Uterus (tissue), 4 donors: ENCODE data around the gene LETM1. TPM values are rescaled to one million over a fixed set of nuclear protein-coding genes. Genes with fewer than 3 reads are reported as not detected.

Source experiments
- DNase-seq, 2 donors: peaks; one replicate each; pipeline ENCODE4 v3.0.0-alpha.2; 2019 to 2020
- H3K27ac ChIP-seq, 2 donors: fragments of 200-600 bp; sonication (generic); 1 replicate in 1 of 2; 2 replicates in 1 of 2; pipeline ENCODE4 v1.5.1; 2016 to 2018
- H3K27me3 ChIP-seq, 2 donors: fragments of 200-600 bp; sonication (generic); one replicate each; pipeline ENCODE4 v1.5.1; 2018 to 2019; ENCODE audit warnings: control low read depth in 1 of 2
- H3K36me3 ChIP-seq, 2 donors: fragments of 200-600 bp; sonication (generic); one replicate each; pipeline ENCODE4 v1.5.1; 2019; ENCODE audit warnings: control low read depth in 1 of 2
- H3K4me1 ChIP-seq, 2 donors: fragments of 200-600 bp; sonication (generic); one replicate each; pipeline ENCODE4 v1.5.1; 2018 to 2019; ENCODE audit warnings: control low read depth in 1 of 2
- H3K4me3 ChIP-seq, 2 donors: fragments of 200-600 bp; sonication (generic); 1 replicate in 1 of 2; 2 replicates in 1 of 2; pipeline ENCODE4 v1.5.1; 2018 to 2019; ENCODE audit warnings: mild to moderate bottlenecking in 1 of 2
- H3K9me3 ChIP-seq, 2 donors: fragments of 200-600 bp; sonication (generic); one replicate each; pipeline ENCODE4 v1.5.1; 2019; ENCODE audit warnings: control low read depth in 1 of 2
- POLR2A ChIP-seq, 2 donors: fragments of 450-650 bp; IDR thresholded peaks; one replicate each; pipeline ENCODE4 v1.6.1; 2016; ENCODE audit warnings: antibody characterized with exemption in 2 of 2, mild to moderate bottlenecking in 1 of 2, moderate library complexity in 1 of 2
- intact Hi-C: fragments of 100-400 bp; cut with DNase I; formaldehyde crosslinking; loops from one replicate; pipeline ENCODE4 v1.15.1; 2023; ENCODE audit warnings: low total_unique reads
- total RNA-seq, 4 donors: library from RNA; depleted of rRNA in 3 of 4; stranded (reverse); fragments of >200 nt in 3 of 4; gene quantifications; one replicate each; pipeline versions ENCODE4 v1.1.0 to v1.2.4, GENCODE V29; 2014 to 2023
- TF ChIP-seq, protein P1 (sequence below), 4 experiments: fragments of 200-600 bp in 2 of 4; fragments of 450-650 bp in 2 of 4; sonication (generic) in 2 of 4; IDR thresholded peaks; one replicate each; pipeline ENCODE4 v1.5.1; 2016 to 2019; ENCODE audit warnings: antibody characterized with exemption in 4 of 4, mild to moderate bottlenecking in 2 of 4, moderate library complexity in 1 of 4
- donor health status: DM: yes; HTN: yes; CAD: no.

LETM1 gene
- total RNA-seq, 4 donors from 2014 or later: 12.4 to 44.3 (median 31.3) TPM

DNA sequence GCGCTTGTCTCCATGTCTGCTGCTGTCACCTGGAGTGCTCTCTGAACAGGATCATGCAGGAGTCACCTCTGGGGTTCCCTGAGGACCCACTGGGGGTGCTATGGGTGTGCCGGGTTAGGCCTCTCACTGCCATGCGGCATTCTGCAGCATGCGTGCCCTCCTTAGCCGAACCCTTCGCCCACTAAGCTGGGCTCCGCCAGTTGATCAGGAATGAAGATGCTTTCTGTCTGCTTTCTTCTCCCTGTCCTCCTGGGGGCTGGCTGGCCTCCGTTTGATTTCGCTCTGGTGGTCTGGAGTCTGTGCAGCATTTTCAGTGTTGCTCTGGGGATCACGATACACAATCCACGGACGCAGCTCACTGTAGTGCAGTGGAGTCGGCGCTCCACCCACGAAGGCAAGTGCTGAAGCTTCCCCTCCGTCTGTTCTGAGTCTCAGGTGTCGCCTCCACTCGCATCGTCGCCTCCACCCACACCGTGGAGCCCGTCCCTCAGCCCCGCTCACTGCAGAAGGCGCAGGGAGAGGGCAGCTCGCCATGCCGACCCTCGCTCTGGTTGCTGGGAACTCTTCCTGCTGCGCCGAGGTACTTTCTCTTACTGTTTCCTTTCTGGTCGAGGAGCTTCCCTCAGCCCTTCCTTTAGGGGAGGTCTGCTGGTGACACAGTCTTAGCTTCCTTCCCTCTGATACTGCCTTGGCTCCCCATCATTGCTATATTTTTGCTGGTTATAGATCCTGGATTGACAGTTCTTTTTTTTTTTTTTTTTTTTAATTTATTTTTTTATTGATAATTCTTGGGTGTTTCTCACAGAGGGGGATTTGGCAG lies 29.2 kb downstream of the LETM1 start:
- Histone ChIP-seq H3K4me1 (no peaks in the 10 kb centered on the region), H3K36me3 (no peaks in the 10 kb centered on the region), H3K27me3 (no peaks in the 10 kb centered on the region), H3K27ac (no peak overlapping the region), H3K9me3 (no peaks in the 10 kb centered on the region), H3K4me3 (no peak overlapping the region)
- intact Hi-C loops: no loop called here
- no peak for TF ChIP-seq POLR2A (IDR thresholded peaks at IDR 0.05)
- TF ChIP-seq, protein P1, sequence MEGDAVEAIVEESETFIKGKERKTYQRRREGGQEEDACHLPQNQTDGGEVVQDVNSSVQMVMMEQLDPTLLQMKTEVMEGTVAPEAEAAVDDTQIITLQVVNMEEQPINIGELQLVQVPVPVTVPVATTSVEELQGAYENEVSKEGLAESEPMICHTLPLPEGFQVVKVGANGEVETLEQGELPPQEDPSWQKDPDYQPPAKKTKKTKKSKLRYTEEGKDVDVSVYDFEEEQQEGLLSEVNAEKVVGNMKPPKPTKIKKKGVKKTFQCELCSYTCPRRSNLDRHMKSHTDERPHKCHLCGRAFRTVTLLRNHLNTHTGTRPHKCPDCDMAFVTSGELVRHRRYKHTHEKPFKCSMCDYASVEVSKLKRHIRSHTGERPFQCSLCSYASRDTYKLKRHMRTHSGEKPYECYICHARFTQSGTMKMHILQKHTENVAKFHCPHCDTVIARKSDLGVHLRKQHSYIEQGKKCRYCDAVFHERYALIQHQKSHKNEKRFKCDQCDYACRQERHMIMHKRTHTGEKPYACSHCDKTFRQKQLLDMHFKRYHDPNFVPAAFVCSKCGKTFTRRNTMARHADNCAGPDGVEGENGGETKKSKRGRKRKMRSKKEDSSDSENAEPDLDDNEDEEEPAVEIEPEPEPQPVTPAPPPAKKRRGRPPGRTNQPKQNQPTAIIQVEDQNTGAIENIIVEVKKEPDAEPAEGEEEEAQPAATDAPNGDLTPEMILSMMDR (IDR thresholded peaks at IDR 0.05): no peak
- no peak for DNase-seq

GRCh38 chr4:1825326-1825725 lies 30.6 kb downstream of the LETM1 start:
- no peak for DNase-seq
- Histone ChIP-seq H3K4me1 (no peaks in the 10 kb centered on the region), H3K27ac (no peak overlapping the region), H3K36me3 (no peaks in the 10 kb centered on the region), H3K9me3 (no peaks in the 10 kb centered on the region), H3K27me3 (no peaks in the 10 kb centered on the region), H3K4me3 (no peak overlapping the region)
- TF ChIP-seq, protein P1 (IDR thresholded peaks at IDR 0.05): no peak
- TF ChIP-seq POLR2A (IDR thresholded peaks at IDR 0.05): no peak
- intact Hi-C loops: no loop called here

- H3K27ac ChIP-seq: no peak overlapping the region
- H3K36me3 ChIP-seq: no peaks in the 10 kb centered on the region
- DNase-seq: no peak
- H3K27me3 ChIP-seq: no peaks in the 10 kb centered on the region
- H3K9me3 ChIP-seq: no peaks in the 10 kb centered on the region
- no peaks in the 10 kb centered on the region for H3K4me1 ChIP-seq
- intact Hi-C loops: no loop called here
- H3K4me3 ChIP-seq: no peak overlapping the region
- no peak for TF ChIP-seq POLR2A (IDR thresholded peaks at IDR 0.05)
- TF ChIP-seq, protein P1 (IDR thresholded peaks at IDR 0.05): no peak
Measured at GRCh38 chr4:1824746-1825145, 31.2 kb downstream of the LETM1 start.

- no peaks in the 10 kb centered on the region for H3K4me1 ChIP-seq
- H3K36me3 ChIP-seq: no peaks in the 10 kb centered on the region
- no peak for DNase-seq
- no peaks in the 10 kb centered on the region for H3K9me3 ChIP-seq
- intact Hi-C loops: no loop called here
- no peaks in the 10 kb centered on the region for H3K27me3 ChIP-seq
- H3K27ac ChIP-seq: no peak overlapping the region
- no peak overlapping the region for H3K4me3 ChIP-seq
- no peak for TF ChIP-seq POLR2A (IDR thresholded peaks at IDR 0.05)
- TF ChIP-seq, protein P1 (IDR thresholded peaks at IDR 0.05): no peak
Measured at GRCh38 chr4:1823545-1823932, 32.4 kb downstream of the LETM1 start.
